ENCODE results near the gene SLC49A4.

SLC49A4 gene

GRCh38 chr3:122782804-122783203 lies 12.1 kb upstream of the SLC49A4 start:
- FAIRE-seq (no peak), DNase-seq (ENCODE audit: extremely low spot score, insufficient read length, low read depth) (no peak)

- DNase-seq (ENCODE audit: extremely low spot score, insufficient read length, low read depth) (no peak), FAIRE-seq (no peak)
Observed at GRCh38 chr3:122784436-122784835, 10.4 kb upstream of the SLC49A4 start.

- DNase-seq (ENCODE audit: extremely low spot score, insufficient read length, low read depth) = no peak
- FAIRE-seq = no peak
Observed at GRCh38 chr3:122785231-122785630, 9.6 kb upstream of the SLC49A4 start.

GRCh38 chr3:122786066-122786465 lies 8.8 kb upstream of the SLC49A4 start:
- FAIRE-seq (no peak), DNase-seq (ENCODE audit: extremely low spot score, insufficient read length, low read depth) (no peak)

GRCh38 chr3:122787872-122788271 lies 7.0 kb upstream of the SLC49A4 start:
- DNase-seq (ENCODE audit: extremely low spot score, insufficient read length, low read depth) = no peak
- FAIRE-seq = peak; percentile 26

- DNase-seq (ENCODE audit: extremely low spot score, insufficient read length, low read depth) = no peak
- no peak for FAIRE-seq
Observed at GRCh38 chr3:122789585-122790273, 5.1 kb upstream of the SLC49A4 start.

GRCh38 chr3:122793568-122794416 lies 1.1 kb upstream of the SLC49A4 start, which contains the start of gene HSPBAP1:
Gene HSPBAP1 (minus strand): TSS chr3:122793831. CDS start chr3:122793680, 151 bp downstream.
- FAIRE-seq = peak; percentile 87
- peak; percentile 83 for DNase-seq (ENCODE audit: extremely low spot score, insufficient read length, low read depth)

- DNase-seq (ENCODE audit: extremely low spot score, insufficient read length, low read depth) = no peak
- FAIRE-seq = peak; percentile 29
Observed at GRCh38 chr3:122794483-122794778, 438 bp upstream of the SLC49A4 start.

GRCh38 chr3:122795674-122796195 lies 866 bp downstream of the SLC49A4 start:
- FAIRE-seq (no peak), DNase-seq (ENCODE audit: extremely low spot score, insufficient read length, low read depth) (no peak)

- FAIRE-seq (no peak), DNase-seq (ENCODE audit: extremely low spot score, insufficient read length, low read depth) (no peak)
Observed at GRCh38 chr3:122797291-122797690, 2.4 kb downstream of the SLC49A4 start.

GRCh38 chr3:122799322-122799721 lies 4.5 kb downstream of the SLC49A4 start:
- FAIRE-seq = no peak

GRCh38 chr3:122800031-122800430 lies 5.2 kb downstream of the SLC49A4 start:
- no peak for DNase-seq (ENCODE audit: extremely low spot score, insufficient read length, low read depth)
- no peak for FAIRE-seq

More at GRCh38 chr3:122799322-122799721, 4.5 kb downstream of the SLC49A4 start:
- DNase-seq (ENCODE audit: extremely low spot score, insufficient read length, low read depth) = no peak

GRCh38 chr3:122800706-122801237 lies 5.9 kb downstream of the SLC49A4 start:
- no peak for FAIRE-seq
- no peak for DNase-seq (ENCODE audit: extremely low spot score, insufficient read length, low read depth)

GRCh38 chr3:122802323-122802722 lies 7.5 kb downstream of the SLC49A4 start:
- FAIRE-seq = no peak
- no peak for DNase-seq (ENCODE audit: extremely low spot score, insufficient read length, low read depth)

GRCh38 chr3:122803977-122804376 lies 9.1 kb downstream of the SLC49A4 start:
- FAIRE-seq = no peak

GRCh38 chr3:122810734-122811133 lies 15.9 kb downstream of the SLC49A4 start:
- FAIRE-seq (no peak), DNase-seq (ENCODE audit: extremely low spot score, insufficient read length, low read depth) (no peak)

More at GRCh38 chr3:122803977-122804376, 9.1 kb downstream of the SLC49A4 start:
- no peak for DNase-seq (ENCODE audit: extremely low spot score, insufficient read length, low read depth)

GRCh38 chr3:122816587-122816986 lies 21.7 kb downstream of the SLC49A4 start:
- FAIRE-seq (no peak), DNase-seq (ENCODE audit: extremely low spot score, insufficient read length, low read depth) (no peak)

GRCh38 chr3:122824465-122825381 lies 29.9 kb downstream of the SLC49A4 start:
- DNase-seq (ENCODE audit: extremely low spot score, insufficient read length, low read depth) (no peak), FAIRE-seq (no peak)

- FAIRE-seq (no peak), DNase-seq (ENCODE audit: extremely low spot score, insufficient read length, low read depth) (no peak)
Observed at GRCh38 chr3:122825460-122825859, 30.6 kb downstream of the SLC49A4 start.

GRCh38 chr3:122826278-122826677 lies 31.4 kb downstream of the SLC49A4 start:
- DNase-seq (ENCODE audit: extremely low spot score, insufficient read length, low read depth) (no peak), FAIRE-seq (no peak)
